Endothelial cell of umbilical vein (primary cell): ENCODE results near the gene CREBL2. TPM values are rescaled to one million over a fixed set of nuclear protein-coding genes. Genes with fewer than 3 reads are reported as not detected.

Source experiments
- BruUV-seq: library from RNA; stranded (reverse); fragments of 400-500 nt; replicated peaks from 2 replicates; lab custom pipeline; 2021; lab: Mats Ljungman, UMichigan
- CTCF ChIA-PET: fragments of 300-600, 350-600 bp; sonication (Branson Sonifier 250); formaldehyde crosslinking; loops from one replicate; lab custom pipeline; 2021; ENCODE audit warnings: antibody characterized with exemption, inconsistent platforms; lab: Charles Lee
- POLR2A ChIA-PET: fragments of 300-600, 350-600 bp; sonication (Branson Sonifier 250); formaldehyde crosslinking; loops from one replicate; lab custom pipeline; 2021; ENCODE audit warnings: antibody characterized with exemption, inconsistent platforms; lab: Charles Lee
- DNase-seq: peaks from one replicate; pipeline ENCODE4 v3.0.0-alpha.2; 2011; ENCODE audit warnings: low read depth, low spot score
- FAIRE-seq: peaks from 2 replicates; lab custom pipeline; 2011; peaks lifted over from hg19 to GRCh38; lab: Jason Lieb, UNC
- H2AFZ ChIP-seq: 2 replicates; pipeline ENCODE4 v1.6.0; 2012; ENCODE audit warnings: low read depth, low read length, control low read depth, inconsistent platforms
- H3K27ac ChIP-seq: 2 replicates; pipeline ENCODE4 v1.5.1; 2011; ENCODE audit warnings: low read depth, mild to moderate bottlenecking, control low read depth, low read length, moderate library complexity; ENCODE audit not compliant: insufficient read depth
- H3K27me3 ChIP-seq, 2 experiments: 2 replicates each; pipeline versions ENCODE4 v1.6.0 to v1.6.1; 2011; ENCODE audit warnings: low read length in 2 of 2, mixed read lengths in 1 of 2; ENCODE audit not compliant: control insufficient read depth in 2 of 2, insufficient read depth in 2 of 2
- H3K36me3 ChIP-seq, 2 experiments: 2 replicates in 1 of 2; 3 replicates in 1 of 2; pipeline ENCODE4 v1.5.1; 2011; ENCODE audit warnings: low read length in 2 of 2, mild to moderate bottlenecking in 1 of 2, moderate library complexity in 1 of 2; ENCODE audit not compliant: control insufficient read depth in 2 of 2, insufficient read depth in 2 of 2; ENCODE audit errors: extremely low read depth in 1 of 2
- H3K4me1 ChIP-seq: 3 replicates; pipeline ENCODE4 v1.5.1; 2011; ENCODE audit warnings: mild to moderate bottlenecking, low read length; ENCODE audit not compliant: control insufficient read depth, insufficient read depth; ENCODE audit errors: extremely low read depth
- H3K4me2 ChIP-seq: 2 replicates; pipeline ENCODE4 v1.6.1; 2011; ENCODE audit warnings: low read length, control low read depth, mixed read lengths; ENCODE audit not compliant: insufficient read depth
- H3K4me3 ChIP-seq, 3 experiments: fragments of 200-600 bp in 1 of 3; sonication (generic), shearing (Covaris generic) in 1 of 3; replicated peaks in 1 of 3; 2 replicates each; pipeline ENCODE4 v1.5.1; 2011 to 2016; ENCODE audit warnings: control low read depth in 3 of 3, low read length in 3 of 3, mild to moderate bottlenecking in 2 of 3, inconsistent platforms in 1 of 3, low read depth in 1 of 3, moderate library complexity in 1 of 3; ENCODE audit not compliant: insufficient read depth in 1 of 3
- H3K79me2 ChIP-seq: 2 replicates; pipeline ENCODE4 v1.6.0; 2012; ENCODE audit warnings: low read length, inconsistent platforms; ENCODE audit not compliant: control insufficient read depth, insufficient read depth
- H3K9ac ChIP-seq: replicated peaks from 2 replicates; pipeline ENCODE3; 2011; ENCODE audit warnings: low read length, control low read depth; ENCODE audit not compliant: insufficient read depth; ENCODE audit errors: extremely low read depth
- H3K9me1 ChIP-seq: replicated peaks from 3 replicates; pipeline ENCODE4 v1.6.0; 2011; ENCODE audit warnings: mild to moderate bottlenecking, low read length; ENCODE audit not compliant: control insufficient read depth, insufficient read depth; ENCODE audit errors: extremely low read depth
- H3K9me3 ChIP-seq: replicated peaks from 2 replicates; pipeline ENCODE4 v1.5.1; 2012; ENCODE audit warnings: low read length, inconsistent platforms; ENCODE audit not compliant: control insufficient read depth, insufficient read depth
- H4K20me1 ChIP-seq: replicated peaks from 2 replicates; pipeline ENCODE3; 2011; ENCODE audit warnings: mild to moderate bottlenecking, low read length; ENCODE audit not compliant: control insufficient read depth, insufficient read depth; ENCODE audit errors: extremely low read depth
- EZH2 ChIP-seq: IDR thresholded peaks from 2 replicates; pipeline ENCODE4 v1.6.1; 2012; ENCODE audit warnings: borderline replicate concordance, low read depth, mild to moderate bottlenecking, moderate library complexity, low read length, inconsistent platforms; ENCODE audit not compliant: severe bottlenecking
- FOS ChIP-seq: IDR thresholded peaks from 2 replicates; pipeline ENCODE4 v1.6.1; 2011; ENCODE audit warnings: mild to moderate bottlenecking, low read length, moderate library complexity, borderline replicate concordance; ENCODE audit not compliant: insufficient read depth
- GATA2 ChIP-seq: IDR thresholded peaks from 2 replicates; pipeline ENCODE4 v1.7.0; 2011; ENCODE audit warnings: low read depth, mild to moderate bottlenecking, moderate library complexity, mixed read lengths, low read length; ENCODE audit not compliant: insufficient read length, insufficient read depth
- JUN ChIP-seq: IDR thresholded peaks from 2 replicates; pipeline ENCODE4 v1.6.1; 2011; ENCODE audit warnings: borderline replicate concordance, low read depth; ENCODE audit not compliant: insufficient read length, insufficient read depth
- MAX ChIP-seq: IDR thresholded peaks from 2 replicates; pipeline ENCODE4 v1.6.1; 2011; ENCODE audit not compliant: insufficient read depth, insufficient read length
- MYC ChIP-seq: IDR thresholded peaks from one replicate; pipeline ENCODE4 v1.6.1; 2011; ENCODE audit warnings: mild to moderate bottlenecking, low read depth, low read length
- POLR2A ChIP-seq: IDR thresholded peaks from 2 replicates; pipeline ENCODE4 v1.6.1; 2012; ENCODE audit warnings: low read depth, mild to moderate bottlenecking, control low read depth, low read length
- POLR2AphosphoS5 ChIP-seq: IDR thresholded peaks from 2 replicates; pipeline ENCODE4 v1.6.1; 2012; ENCODE audit warnings: low read depth, mild to moderate bottlenecking, control low read depth, low read length, moderate library complexity; ENCODE audit not compliant: insufficient read depth
- dilution Hi-C: fragments of 300-500 bp; cut with MboI; formaldehyde crosslinking; loops from one replicate; pipeline ENCODE4 v1.15.0; 2019; ENCODE audit warnings: low sequenced_read_pairs; ENCODE audit not compliant: extremely low pct_ligation_motif_present
- intact Hi-C: fragments of 100-400 bp; cut with micrococcal nuclease; formaldehyde crosslinking; loops from one replicate; pipeline ENCODE4 v1.10.0; 2022
- polyA plus RNA-seq, 4 experiments: library from polyadenylated mRNA; depleted of rRNA in 3 of 4; stranded (reverse) in 3 of 4; unstranded in 1 of 4; fragments of >200 nt; gene quantifications; 2 replicates each; pipeline versions ENCODE4 v1.2.1 to v1.2.3, GENCODE V29; 2011 to 2012; ENCODE audit warnings: missing spikeins in 1 of 4
- total RNA-seq: library from RNA; stranded (reverse); gene quantifications from 2 replicates; pipeline ENCODE4 v1.2.3, GENCODE V29; 2021
- TF ChIP-seq, protein P1 (sequence below), 2 donors: IDR thresholded peaks; 1 replicate in 1 of 2; 2 replicates in 1 of 2; pipeline ENCODE4 v1.5.1; 2011; ENCODE audit warnings: low read length in 2 of 2, mild to moderate bottlenecking in 2 of 2, moderate library complexity in 2 of 2, control low read depth in 1 of 2, inconsistent platforms in 1 of 2, low read depth in 1 of 2; ENCODE audit not compliant: insufficient read depth in 1 of 2; ENCODE audit errors: extremely low read depth in 1 of 2

The CREBL2 gene
- total and polyA plus RNA-seq, 2 donors (not counting 3 experiments of a cell fraction or from before 2014, with no cell fraction given), result 10.5 to 19.4 TPM

GRCh38 chr12:12582193-12582881 lies 29.3 kb upstream of the CREBL2 start:
- Histone ChIP-seq H4K20me1 (no peaks in the 10 kb centered on the region), H3K27ac (no peak overlapping the region), H3K79me2 (no peaks in the 10 kb centered on the region), H3K9me1 (no peaks in the 10 kb centered on the region), H3K4me3 (no peak overlapping the region), H3K4me2 (no peak overlapping the region), H3K9ac (no peak overlapping the region), H3K9me3 (no peaks in the 10 kb centered on the region), H3K4me1 (peaks cover 2% of the 10 kb centered on the region), H3K27me3 (peaks cover 4 to 10% of the 10 kb centered on the region in 2 experiments), H3K36me3 (no peaks in the 10 kb centered on the region), H2AFZ (no peak overlapping the region)
- no TSS peak for BruUV-seq
- dilution Hi-C loops (no loop called here), intact Hi-C loops (no loop called here)
- TF ChIP-seq, protein P1, sequence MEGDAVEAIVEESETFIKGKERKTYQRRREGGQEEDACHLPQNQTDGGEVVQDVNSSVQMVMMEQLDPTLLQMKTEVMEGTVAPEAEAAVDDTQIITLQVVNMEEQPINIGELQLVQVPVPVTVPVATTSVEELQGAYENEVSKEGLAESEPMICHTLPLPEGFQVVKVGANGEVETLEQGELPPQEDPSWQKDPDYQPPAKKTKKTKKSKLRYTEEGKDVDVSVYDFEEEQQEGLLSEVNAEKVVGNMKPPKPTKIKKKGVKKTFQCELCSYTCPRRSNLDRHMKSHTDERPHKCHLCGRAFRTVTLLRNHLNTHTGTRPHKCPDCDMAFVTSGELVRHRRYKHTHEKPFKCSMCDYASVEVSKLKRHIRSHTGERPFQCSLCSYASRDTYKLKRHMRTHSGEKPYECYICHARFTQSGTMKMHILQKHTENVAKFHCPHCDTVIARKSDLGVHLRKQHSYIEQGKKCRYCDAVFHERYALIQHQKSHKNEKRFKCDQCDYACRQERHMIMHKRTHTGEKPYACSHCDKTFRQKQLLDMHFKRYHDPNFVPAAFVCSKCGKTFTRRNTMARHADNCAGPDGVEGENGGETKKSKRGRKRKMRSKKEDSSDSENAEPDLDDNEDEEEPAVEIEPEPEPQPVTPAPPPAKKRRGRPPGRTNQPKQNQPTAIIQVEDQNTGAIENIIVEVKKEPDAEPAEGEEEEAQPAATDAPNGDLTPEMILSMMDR (IDR thresholded peaks at IDR 0.05; ENCODE audit: extremely low read depth in 1 of 2, insufficient read depth in 1 of 2, low read depth in 1 of 2, low read length in 2 of 2), result no peak
- TF ChIP-seq FOS, result no peak
- no peak for TF ChIP-seq POLR2AphosphoS5
- no peak for TF ChIP-seq MYC
- TF ChIP-seq JUN, result no peak
- no peak for TF ChIP-seq MAX
- no peak for TF ChIP-seq GATA2
- no peak for TF ChIP-seq EZH2
- TF ChIP-seq POLR2A, result no peak
- no peak for FAIRE-seq
- ChIA-PET POLR2A (no interaction called here), CTCF (no interaction called here)
- no peak for DNase-seq
